Measurements from ENCODE around the gene ARHGAP45.

The ARHGAP45 gene

DNA sequence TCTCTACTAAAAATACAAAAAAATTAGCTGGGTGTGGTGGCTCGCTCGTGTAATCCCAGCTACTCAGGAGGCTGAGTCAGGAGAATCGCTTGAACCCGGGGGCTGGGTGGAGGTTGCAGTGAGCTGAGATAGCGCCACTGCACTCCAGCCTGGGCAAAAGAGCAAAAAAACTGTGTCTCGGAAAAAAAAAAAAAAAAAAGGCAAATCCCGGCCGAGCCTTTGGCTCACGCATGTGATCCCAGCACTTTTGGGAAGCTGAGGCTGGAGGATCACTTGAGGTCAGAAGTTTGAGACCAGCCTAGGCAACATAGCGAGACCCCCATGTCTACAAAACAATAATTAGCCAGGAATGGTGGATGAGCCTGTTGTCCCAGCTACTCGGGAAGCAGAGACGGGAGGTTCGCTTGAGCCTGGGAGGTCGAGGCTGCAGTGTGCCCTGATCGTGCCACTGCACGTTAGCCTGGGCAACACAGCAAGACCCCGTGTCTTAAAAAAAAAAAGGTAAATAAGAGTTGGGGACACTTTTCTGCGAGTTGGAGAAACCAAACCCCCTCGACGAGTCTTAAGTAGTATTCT lies 36.3 kb downstream of the ARHGAP45 start:
- Mint-ChIP-seq H3K9me3 (peaks cover 7% of the 10 kb centered on the region), H3K27ac (peak overlapping the region; percentile 93), H3K4me3 (peak overlapping the region; percentile 65), H3K4me1 (ENCODE audit: low read depth) (peaks cover 66% of the 10 kb centered on the region), H3K36me3 (ENCODE audit: low read depth) (peaks cover 37% of the 10 kb centered on the region), H3K27me3 (no peaks in the 10 kb centered on the region)
- intact Hi-C loops (cut with micrococcal nuclease) = loop anchor here (5.0 kb wide), 1 partner anchor 36 kb away; the partner anchor contains the start of gene ARHGAP45

DNA sequence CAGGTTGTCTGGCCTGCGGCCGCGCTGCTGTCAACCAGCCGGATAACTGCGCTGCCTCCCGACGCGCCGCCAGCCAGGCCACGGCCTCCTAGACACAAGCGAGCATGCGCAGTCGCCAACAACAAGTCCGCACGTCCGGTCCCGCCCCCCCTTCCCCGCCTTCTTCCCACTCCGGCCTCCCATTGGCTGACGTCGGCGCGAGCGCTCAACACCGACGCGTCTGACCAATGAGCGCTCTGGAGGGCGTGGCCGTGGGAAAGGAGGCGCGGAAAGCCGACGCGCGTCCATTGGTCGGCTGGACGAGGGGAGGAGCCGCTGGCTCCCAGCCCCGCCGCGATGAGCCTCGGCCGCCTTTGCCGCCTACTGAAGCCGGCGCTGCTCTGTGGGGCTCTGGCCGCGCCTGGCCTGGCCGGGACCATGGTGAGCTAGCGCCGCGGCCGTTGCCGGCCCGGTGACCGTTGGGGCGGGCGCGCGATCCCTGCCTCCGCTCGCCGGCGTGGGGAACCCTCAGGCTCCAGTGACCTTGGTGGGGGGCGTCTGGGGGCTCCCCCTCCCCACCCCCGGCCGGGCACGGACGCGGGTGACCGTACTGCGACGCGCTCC lies 36.8 kb downstream of the ARHGAP45 start, which contains the start of gene GPX4:
Gene GPX4 (plus strand): TSS at position 287 of the 603 bp plus-strand sequence. CDS start 50 bp downstream, at position 337.
- Mint-ChIP-seq H3K27me3 (no peaks in the 10 kb centered on the region), H3K27ac (peak within 1 kb of the TSS; percentile 93), H3K4me3 (peak within 1 kb of the TSS; percentile 80), H3K9me3 (peaks cover 7% of the 10 kb centered on the region), H3K36me3 (ENCODE audit: low read depth) (peaks cover 42% of the 10 kb centered on the region), H3K4me1 (ENCODE audit: low read depth) (peaks cover 60% of the 10 kb centered on the region)
- intact Hi-C loops (cut with micrococcal nuclease) = loop anchor here (5.0 kb wide), 1 partner anchor 37 kb away; the partner anchor contains the start of gene ARHGAP45

DNA sequence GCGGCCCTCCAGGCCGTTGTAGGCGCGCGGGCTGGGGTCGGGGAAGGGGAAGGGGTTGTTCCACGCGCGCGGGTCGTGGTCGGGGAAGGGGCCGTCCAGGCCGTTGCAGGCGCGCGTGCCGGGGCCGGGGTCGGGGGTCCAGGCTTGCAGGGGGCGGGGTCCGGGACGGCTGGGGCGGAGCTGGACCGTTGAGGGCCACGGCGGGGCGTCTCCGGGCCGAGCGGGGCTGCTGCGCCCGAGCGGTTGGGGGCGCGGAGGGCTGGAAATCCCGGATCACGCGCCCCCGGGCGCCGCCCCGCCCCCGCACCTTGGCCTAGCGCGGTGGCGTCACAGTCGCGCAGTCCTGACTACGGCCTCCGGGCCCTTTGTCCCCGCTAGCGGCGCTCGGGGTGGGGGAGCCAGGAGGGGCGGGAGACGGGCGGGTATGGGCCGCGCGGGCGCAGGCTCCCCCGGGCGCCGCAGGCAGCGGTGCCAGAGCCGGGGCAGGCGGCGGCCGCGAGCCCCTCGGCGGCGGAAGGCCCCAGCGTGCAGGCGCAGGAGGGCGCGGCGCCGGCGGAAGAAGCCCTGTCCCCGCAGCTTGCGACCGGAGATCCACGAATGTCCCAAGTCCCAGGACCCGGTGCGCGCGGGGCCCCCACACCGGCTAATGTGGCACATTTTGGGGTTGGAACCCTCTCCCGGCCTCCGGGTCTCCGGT lies 37.5 kb downstream of the ARHGAP45 start:
- H3K27ac Mint-ChIP-seq = peak overlapping the region; percentile 93

DNA sequence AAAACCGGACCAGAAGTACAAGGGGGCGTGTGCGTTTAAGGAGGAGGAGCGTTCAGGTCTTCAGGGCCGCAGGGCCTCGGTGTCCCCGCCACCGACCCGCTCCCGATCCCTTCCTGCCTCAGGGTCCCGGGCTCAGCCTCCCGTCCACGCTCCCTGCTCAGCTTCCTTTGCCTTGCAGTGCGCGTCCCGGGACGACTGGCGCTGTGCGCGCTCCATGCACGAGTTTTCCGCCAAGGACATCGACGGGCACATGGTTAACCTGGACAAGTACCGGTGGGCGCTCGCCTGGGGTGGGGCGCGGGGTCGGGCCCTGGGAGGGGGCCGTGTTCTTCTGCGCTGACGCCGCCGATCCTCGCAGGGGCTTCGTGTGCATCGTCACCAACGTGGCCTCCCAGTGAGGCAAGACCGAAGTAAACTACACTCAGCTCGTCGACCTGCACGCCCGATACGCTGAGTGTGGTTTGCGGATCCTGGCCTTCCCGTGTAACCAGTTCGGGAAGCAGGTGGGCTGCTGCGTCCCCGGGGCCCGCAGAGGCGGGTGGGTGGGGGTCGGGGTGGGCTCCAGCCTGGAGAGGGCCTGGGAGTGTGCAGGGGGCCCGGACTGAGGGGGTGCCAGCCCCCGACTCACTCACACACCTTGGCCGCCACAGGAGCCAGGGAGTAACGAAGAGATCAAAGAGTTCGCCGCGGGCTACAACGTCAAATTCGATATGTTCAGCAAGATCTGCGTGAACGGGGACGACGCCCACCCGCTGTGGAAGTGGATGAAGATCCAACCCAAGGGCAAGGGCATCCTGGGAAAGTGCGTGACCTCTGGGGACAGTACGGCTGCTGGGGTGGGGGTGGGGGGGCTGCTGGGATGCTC lies 38.3 kb downstream of the ARHGAP45 start:
- Mint-ChIP-seq H3K27ac (peak overlapping the region; percentile 93), H3K4me3 (peak overlapping the region; percentile 80), H3K27me3 (no peaks in the 10 kb centered on the region), H3K9me3 (no peaks in the 10 kb centered on the region), H3K36me3 (ENCODE audit: low read depth) (peaks cover 50% of the 10 kb centered on the region), H3K4me1 (ENCODE audit: low read depth) (peaks cover 46% of the 10 kb centered on the region)
- intact Hi-C loops (cut with micrococcal nuclease) = no loop called here

More for the DNA sequence above, 37.5 kb downstream of the ARHGAP45 start:
- Mint-ChIP-seq H3K27me3 (no peaks in the 10 kb centered on the region), H3K4me3 (peak overlapping the region; percentile 80), H3K36me3 (ENCODE audit: low read depth) (peaks cover 48% of the 10 kb centered on the region), H3K4me1 (ENCODE audit: low read depth) (peaks cover 54% of the 10 kb centered on the region), H3K9me3 (peaks cover 7% of the 10 kb centered on the region)
- intact Hi-C loops (cut with micrococcal nuclease) = loop anchor here (5.0 kb wide), 1 partner anchor 37 kb away; the partner anchor contains the start of gene ARHGAP45

DNA sequence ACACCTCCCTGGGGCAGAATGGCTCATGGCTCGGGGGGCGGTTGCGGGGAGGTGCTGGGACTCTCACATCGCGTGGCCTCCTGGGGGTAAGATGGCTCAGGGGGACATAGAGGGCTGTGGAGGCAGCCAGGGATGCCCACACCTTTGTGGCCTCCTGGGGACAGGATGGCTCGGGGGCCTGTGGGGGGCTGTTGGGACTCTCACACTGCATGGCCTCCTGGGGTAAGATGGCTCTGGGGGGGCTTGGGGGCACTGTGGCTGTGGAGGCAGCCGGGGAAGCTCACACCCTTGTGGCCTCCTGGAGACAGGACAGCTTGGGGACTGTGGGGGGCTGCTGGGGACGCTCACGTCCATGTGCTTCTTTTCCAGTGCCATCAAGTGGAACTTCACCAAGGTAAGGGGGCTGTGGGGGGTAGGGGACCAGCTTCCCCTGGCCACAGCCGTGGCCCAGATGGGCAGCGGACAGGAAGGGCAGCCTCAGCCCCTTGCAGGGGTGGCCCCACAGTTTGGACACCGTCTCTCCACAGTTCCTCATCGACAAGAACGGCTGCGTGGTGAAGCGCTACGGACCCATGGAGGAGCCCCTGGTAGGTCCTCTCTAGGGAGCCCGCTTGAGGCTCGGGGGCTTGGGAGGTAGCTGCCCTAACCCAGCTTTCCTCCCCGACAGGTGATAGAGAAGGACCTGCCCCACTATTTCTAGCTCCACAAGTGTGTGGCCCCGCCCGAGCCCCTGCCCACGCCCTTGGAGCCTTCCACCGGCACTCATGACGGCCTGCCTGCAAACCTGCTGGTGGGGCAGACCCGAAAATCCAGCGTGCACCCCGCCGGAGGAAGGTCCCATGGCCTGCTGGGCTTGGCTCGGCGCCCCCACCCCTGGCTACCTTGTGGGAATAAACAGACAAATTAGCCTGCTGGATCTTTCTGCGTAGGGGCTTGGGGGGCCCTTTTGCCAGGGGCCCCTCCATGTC lies 39.2 kb downstream of the ARHGAP45 start:
- H3K36me3 Mint-ChIP-seq (ENCODE audit: low read depth) = peaks cover 60% of the 10 kb centered on the region
- H3K27ac Mint-ChIP-seq = peak overlapping the region; percentile 93
- H3K4me1 Mint-ChIP-seq (ENCODE audit: low read depth) = peaks cover 42% of the 10 kb centered on the region
- no peaks in the 10 kb centered on the region for H3K27me3 Mint-ChIP-seq
- no peaks in the 10 kb centered on the region for H3K9me3 Mint-ChIP-seq
- intact Hi-C loops (cut with micrococcal nuclease) = no loop called here
- H3K4me3 Mint-ChIP-seq = peak overlapping the region; percentile 80

DNA sequence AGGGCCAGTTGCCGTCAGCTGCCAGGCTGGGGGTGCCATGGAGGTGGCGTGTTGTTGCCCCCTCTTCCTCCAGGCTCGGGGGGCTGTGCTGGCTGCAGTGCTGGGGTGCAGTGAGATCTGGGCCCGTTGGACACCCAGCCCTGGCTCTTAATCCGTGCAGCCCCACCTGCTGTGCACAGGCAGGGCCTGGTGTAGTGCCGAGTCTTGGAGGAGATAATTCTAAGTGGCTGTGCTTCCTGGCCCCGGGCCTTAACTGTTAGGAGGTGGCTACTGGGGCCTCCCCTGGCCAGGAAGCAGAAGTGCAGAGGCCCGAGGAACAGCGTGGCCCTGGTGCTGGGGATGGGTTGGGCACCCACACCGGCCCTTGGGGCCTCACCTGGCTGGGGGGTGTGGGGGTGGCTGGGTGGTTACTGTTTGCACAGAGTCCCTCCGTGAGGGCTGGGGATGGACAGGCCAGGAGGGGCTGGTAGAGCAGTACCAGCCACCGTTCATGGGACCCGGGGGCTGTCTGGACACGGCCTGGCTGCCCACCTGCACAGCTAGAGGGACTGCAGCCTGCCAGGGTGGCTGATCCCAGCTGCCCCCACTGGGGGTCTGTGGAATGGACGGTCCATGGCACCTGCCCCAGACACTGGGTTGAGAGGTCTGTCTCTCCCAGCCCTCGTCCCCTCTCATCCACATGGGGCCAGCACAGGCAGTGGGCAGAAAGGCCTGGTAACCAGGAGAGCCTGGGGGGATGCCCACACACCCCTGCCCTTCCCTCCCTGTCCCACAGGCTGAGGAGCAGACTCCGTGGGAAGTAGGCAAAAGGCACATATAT lies 40.1 kb downstream of the ARHGAP45 start:
- peak overlapping the region; percentile 93 for H3K27ac Mint-ChIP-seq
- no peaks in the 10 kb centered on the region for H3K27me3 Mint-ChIP-seq
- no peaks in the 10 kb centered on the region for H3K9me3 Mint-ChIP-seq
- peaks cover 69% of the 10 kb centered on the region for H3K36me3 Mint-ChIP-seq (ENCODE audit: low read depth)
- H3K4me1 Mint-ChIP-seq (ENCODE audit: low read depth) = peaks cover 34% of the 10 kb centered on the region
- intact Hi-C loops (cut with micrococcal nuclease) = no loop called here
- peak overlapping the region; percentile 17 for H3K4me3 Mint-ChIP-seq

DNA sequence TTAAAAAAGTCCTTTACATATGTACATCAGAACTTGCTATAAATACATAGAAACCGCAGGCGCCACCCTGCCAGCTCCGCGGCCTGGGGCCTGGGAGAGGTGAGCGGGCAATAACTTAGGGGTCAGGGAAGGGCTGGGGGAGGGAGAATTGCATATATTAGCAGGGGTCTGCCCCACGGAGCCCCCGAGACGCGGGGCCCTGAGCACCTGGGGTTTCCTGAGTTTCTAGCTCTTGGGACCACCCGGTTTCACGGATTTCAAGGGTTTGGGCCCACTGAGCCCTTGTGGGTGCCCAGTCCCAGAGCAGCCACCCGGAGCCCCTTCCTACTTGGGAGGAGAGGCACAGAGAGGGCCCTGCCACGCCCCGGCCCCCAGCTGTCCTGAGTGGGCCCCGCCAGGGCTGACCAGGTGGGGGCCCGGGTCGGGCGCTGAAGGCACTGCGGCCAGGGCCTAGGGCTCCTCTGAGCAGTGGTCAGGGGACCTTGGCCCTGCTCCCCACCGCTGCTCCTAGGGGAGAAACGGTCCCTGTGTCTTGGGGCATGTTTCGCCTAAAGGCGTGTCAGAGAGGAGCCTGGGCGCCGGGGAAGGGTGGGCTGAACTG lies 40.8 kb downstream of the ARHGAP45 start:
- Mint-ChIP-seq H3K4me3 (no peak overlapping the region), H3K9me3 (no peaks in the 10 kb centered on the region), H3K27ac (peak overlapping the region; percentile 93), H3K36me3 (ENCODE audit: low read depth) (peaks cover 76% of the 10 kb centered on the region), H3K27me3 (no peaks in the 10 kb centered on the region), H3K4me1 (ENCODE audit: low read depth) (peaks cover 33% of the 10 kb centered on the region)
- intact Hi-C loops (cut with micrococcal nuclease) = no loop called here

DNA sequence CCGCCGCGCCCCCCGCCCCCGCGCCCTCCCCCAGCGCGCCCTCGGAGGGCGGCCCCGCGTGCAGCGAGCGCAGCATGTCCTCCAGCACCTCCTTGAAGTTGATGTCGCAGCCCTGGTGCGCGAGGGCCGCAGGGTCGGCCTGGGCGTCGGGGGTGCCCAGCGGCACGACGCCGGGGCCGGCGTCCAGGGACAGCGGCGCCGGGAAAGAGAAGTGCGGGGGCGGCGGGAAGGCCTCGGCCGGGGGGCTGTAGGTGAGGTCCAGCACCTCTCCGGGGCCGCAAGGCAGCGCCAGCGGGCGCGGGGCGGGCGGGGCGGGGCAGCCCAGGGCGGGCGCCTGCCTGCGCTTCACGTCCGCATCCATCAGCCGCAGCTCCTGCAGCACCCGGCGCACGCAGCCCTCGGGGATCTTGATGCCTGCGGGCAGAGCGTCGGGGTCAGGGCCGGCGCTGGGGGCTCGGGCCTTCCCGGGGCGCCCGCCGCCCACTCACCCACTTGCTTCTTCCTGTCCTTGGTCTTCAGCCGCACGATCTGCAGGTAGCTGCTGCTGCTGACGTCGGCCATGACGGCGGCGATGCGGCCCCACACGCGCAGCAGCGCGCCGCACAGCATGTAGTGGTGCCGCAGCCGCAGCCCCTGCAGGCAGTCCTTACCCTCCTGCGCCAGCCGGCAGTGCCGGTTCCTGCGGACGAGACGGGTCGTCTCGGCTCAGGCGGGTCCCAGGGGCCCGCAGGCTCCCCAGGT lies 41.5 kb downstream of the ARHGAP45 start:
- Mint-ChIP-seq H3K36me3 (ENCODE audit: low read depth) (peaks cover 83% of the 10 kb centered on the region), H3K4me3 (no peak overlapping the region), H3K9me3 (no peaks in the 10 kb centered on the region), H3K4me1 (ENCODE audit: low read depth) (peaks cover 33% of the 10 kb centered on the region), H3K27ac (no peak overlapping the region), H3K27me3 (no peaks in the 10 kb centered on the region)
- intact Hi-C loops (cut with micrococcal nuclease) = no loop called here

DNA sequence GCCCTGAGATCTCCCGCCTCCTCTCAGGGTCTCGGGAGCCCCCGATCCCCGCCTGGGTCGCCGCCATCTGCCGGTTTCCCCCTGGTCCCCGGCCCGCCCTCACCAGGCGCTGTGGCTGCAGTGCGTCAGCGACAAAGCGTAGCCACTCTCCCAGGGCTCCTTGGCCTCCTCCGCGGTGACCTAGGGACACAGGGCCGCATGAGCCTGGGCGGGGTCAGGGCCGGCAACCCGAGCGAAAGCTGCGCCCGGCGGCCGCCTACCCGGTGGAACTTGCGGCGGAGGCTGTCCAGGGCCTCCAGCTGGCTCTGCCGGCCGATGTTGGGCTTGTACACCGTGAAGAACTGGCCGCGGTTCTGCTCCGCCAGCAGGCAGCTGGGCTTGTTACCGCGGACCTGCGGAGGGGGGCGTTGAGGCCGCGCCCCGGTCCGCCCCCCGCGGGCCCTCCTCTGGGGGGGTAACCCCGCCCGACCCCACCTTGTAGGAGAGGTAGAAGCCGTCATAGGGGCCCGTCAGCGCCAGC lies 42.1 kb downstream of the ARHGAP45 start:
- Mint-ChIP-seq H3K9me3 (no peaks in the 10 kb centered on the region), H3K27me3 (no peaks in the 10 kb centered on the region), H3K27ac (no peak overlapping the region), H3K36me3 (ENCODE audit: low read depth) (peaks cover 89% of the 10 kb centered on the region), H3K4me1 (ENCODE audit: low read depth) (peaks cover 39% of the 10 kb centered on the region), H3K4me3 (no peak overlapping the region)
- intact Hi-C loops (cut with micrococcal nuclease) = no loop called here

DNA sequence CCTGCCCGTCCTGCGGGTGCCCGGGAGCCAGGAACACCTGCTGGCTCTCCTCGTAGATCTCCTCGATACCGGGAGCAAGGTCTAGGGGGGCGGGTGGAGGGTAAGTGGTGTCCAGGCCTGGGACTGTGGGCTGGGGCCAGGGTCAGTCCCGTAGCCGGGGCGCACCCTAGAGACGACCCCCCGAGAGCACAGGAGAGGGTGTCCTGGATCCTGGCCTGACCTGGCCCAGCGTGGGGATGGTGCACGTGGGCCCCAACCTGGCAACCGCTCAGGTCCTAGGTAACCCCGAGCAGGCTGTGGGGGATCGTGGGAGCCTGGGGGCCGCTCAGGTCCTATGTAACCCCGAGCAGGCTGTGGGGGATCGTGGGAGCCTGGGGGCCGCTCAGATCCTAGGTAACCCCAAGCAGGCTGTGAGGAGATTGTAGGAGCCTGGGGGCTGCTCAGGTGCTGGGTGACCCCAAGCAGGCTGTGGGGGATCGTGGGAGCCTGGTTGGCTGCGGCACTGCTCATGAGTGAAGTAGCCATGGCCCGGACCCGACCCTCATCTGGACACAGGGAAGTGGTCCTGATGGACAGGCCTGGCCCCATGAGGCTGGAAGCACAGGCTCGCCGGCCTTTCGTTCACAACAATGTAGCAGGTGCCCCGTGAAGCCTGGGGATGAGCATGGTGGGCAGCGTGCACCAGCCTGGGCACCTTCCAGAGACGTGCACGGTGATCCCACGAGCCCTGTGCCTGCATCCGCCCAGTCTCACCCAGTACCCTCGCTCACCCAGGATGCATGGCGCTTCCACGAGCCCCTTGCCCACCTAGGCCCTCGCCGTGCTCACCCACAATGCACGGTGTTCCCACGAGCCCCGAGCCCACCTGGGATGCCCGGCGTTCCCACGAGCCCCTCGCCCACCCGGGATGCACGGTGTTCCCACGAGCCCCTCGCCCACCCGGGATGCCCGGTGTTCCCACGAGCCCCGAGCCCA lies 43.0 kb downstream of the ARHGAP45 start:
- Mint-ChIP-seq H3K4me3 (no peak overlapping the region), H3K36me3 (ENCODE audit: low read depth) (peaks cover 95% of the 10 kb centered on the region), H3K4me1 (ENCODE audit: low read depth) (peaks cover 43% of the 10 kb centered on the region), H3K9me3 (no peaks in the 10 kb centered on the region), H3K27me3 (no peaks in the 10 kb centered on the region), H3K27ac (no peak overlapping the region)
- intact Hi-C loops (cut with micrococcal nuclease) = loop anchor here (5.0 kb wide), 1 partner anchor 82 kb away; no protein-coding TSS in a partner anchor

Measured in dendritic cell treated with granulocyte-macrophage colony-stimulating factor and Interleukin-4, amounts not matched to agents 40 ng/mL and 50 ng/mL, for 4 days (primary cell).